GM12891 (cell line): ENCODE measurements around the gene TMEM132E.

ENCODE experiments used
- POLR2A ChIP-seq: IDR thresholded peaks from 2 replicates; pipeline ENCODE4 v1.6.1; 2011; ENCODE audit warnings: low read depth, low read length, control low read depth
- POU2F2 ChIP-seq: IDR thresholded peaks from 2 replicates; pipeline ENCODE4 v1.6.1; 2011; ENCODE audit warnings: low read depth, mild to moderate bottlenecking, control low read depth, low read length, moderate library complexity
- TAF1 ChIP-seq: IDR thresholded peaks from 2 replicates; pipeline ENCODE4 v1.6.1; 2011; ENCODE audit warnings: low read depth, low read length, control low read depth

- TF ChIP-seq POLR2A, result no peak
- TF ChIP-seq TAF1, result no peak
- TF ChIP-seq POU2F2, result no peak
Measured at GRCh38 chr17:34670618-34671017, 91.2 kb downstream of the TMEM132E start.
